Brain microvascular endothelial cell (primary cell): ENCODE measurements around the gene EPB41L1.

Experiments used
- DNase-seq: peaks from one replicate; pipeline ENCODE4 v3.0.0-alpha.2; 2020
- H3K27ac ChIP-seq: fragments of 250-450 bp; sonication (Bioruptor Pico); 2 replicates; pipeline ENCODE4 v1.5.1; 2020; ENCODE audit warnings: mild to moderate bottlenecking, moderate library complexity
- H3K27me3 ChIP-seq: fragments of 250-450 bp; sonication (Bioruptor Pico); replicated peaks from 2 replicates; pipeline ENCODE4 v1.5.1; 2020; ENCODE audit warnings: mild to moderate bottlenecking
- H3K36me3 ChIP-seq: fragments of 250-450 bp; sonication (Bioruptor Pico); replicated peaks from 2 replicates; pipeline ENCODE4 v1.5.1; 2020; ENCODE audit warnings: mild to moderate bottlenecking
- H3K4me3 ChIP-seq: 2 replicates; pipeline ENCODE4 v1.5.1; 2011; ENCODE audit warnings: low read depth, mild to moderate bottlenecking, control low read depth, low read length, moderate library complexity
- in situ Hi-C: cut with HindIII; loops from 2 replicates; pipeline ENCODE4 v1.10.0; 2017; ENCODE audit warnings: low sequenced_read_pairs, low pct_ligation_motif_present
- TF ChIP-seq, protein P1 (sequence below): IDR thresholded peaks from 2 replicates; pipeline ENCODE4 v1.5.1; 2011; ENCODE audit warnings: low read depth, mild to moderate bottlenecking, moderate library complexity, low read length, control low read depth, inconsistent platforms; ENCODE audit errors: missing control alignments

EPB41L1 gene

DNA sequence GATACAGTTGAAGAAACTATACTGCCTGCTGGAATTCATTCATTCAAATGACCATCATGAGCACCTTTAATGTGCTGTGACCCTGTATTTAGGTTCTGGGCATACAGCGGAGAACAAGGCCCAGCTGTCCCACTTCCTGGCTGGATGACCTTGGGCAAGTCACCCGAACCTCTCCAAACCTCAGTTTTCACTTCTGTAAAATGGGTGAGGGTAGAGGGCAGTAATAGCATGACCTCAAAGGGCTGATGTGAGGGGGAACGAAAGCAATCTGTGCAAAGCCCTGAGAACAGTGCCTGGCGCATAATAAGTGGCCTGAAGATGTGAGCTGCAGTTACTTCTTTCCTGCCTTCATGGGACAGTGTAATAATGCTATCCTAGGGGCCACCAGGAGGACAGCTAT, 61.2 kb downstream of the EPB41L1 start:
- no peak for DNase-seq
- Histone ChIP-seq H3K27me3 (no peaks in the 10 kb centered on the region), H3K36me3 (no peaks in the 10 kb centered on the region), H3K27ac (no peak overlapping the region), H3K4me3 (no peak overlapping the region)
- in situ Hi-C loops = no loop called here
- TF ChIP-seq, protein P1, sequence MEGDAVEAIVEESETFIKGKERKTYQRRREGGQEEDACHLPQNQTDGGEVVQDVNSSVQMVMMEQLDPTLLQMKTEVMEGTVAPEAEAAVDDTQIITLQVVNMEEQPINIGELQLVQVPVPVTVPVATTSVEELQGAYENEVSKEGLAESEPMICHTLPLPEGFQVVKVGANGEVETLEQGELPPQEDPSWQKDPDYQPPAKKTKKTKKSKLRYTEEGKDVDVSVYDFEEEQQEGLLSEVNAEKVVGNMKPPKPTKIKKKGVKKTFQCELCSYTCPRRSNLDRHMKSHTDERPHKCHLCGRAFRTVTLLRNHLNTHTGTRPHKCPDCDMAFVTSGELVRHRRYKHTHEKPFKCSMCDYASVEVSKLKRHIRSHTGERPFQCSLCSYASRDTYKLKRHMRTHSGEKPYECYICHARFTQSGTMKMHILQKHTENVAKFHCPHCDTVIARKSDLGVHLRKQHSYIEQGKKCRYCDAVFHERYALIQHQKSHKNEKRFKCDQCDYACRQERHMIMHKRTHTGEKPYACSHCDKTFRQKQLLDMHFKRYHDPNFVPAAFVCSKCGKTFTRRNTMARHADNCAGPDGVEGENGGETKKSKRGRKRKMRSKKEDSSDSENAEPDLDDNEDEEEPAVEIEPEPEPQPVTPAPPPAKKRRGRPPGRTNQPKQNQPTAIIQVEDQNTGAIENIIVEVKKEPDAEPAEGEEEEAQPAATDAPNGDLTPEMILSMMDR = no peak

DNA sequence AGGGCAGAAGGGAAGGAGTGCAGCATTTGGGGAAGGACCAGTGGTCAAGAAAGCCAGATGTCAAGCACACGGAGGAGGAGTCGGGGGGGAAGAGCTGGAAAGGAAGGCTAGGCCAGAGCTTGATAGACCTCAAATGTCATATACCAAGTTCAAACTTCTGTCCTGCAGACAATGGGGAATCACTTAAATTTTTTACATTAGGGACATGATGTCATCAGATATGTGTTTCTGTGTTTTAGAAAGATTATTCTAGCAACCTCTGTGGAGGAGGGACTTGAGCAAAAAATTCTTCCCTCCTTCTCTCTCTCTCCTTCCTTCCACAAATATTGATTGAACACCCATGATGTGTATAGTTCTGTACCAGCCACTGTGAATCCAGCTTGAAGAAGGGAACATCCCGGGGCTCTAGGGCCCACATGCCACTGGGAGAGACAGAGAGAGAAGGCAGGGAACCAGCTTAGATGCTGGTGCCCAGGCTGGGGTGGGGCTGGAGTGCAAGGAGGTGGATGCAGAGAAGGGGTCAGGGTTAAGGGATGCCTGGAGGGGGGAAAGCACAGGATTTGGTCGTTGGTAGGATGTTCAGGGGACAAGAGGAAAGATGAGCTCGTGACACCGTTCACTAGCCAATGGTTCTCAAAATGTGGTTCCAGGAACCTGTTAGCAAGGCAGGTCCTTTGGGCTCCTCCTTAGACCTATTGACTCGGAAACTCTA, 61.9 kb downstream of the EPB41L1 start:
- Histone ChIP-seq H3K36me3 (no peaks in the 10 kb centered on the region), H3K4me3 (no peak overlapping the region), H3K27me3 (no peaks in the 10 kb centered on the region), H3K27ac (no peak overlapping the region)
- DNase-seq = no peak
- in situ Hi-C loops = no loop called here
- TF ChIP-seq, protein P1 = no peak

DNA sequence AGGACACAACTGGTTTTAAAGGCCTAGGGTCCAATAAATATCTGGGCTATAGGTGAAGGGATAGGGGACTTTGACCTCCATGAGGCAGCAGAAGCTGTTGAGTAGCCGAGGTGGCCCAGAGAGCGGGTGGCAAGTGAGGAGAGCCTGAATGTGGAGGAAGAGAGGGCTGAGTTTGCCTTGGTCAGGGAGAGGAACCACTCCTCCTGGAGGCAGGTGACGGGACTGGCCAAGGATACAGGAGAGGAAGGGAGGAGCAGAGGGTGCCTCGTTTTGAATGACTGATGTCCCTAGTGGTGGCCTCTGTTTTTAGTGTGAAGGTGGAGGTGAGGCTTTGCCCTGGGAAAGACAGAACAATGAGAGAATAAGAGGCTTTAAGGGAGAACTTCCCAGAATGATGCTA, 62.7 kb downstream of the EPB41L1 start:
- no peak overlapping the region for H3K27ac ChIP-seq
- H3K4me3 ChIP-seq = no peak overlapping the region
- DNase-seq = no peak
- in situ Hi-C loops = no loop called here
- no peaks in the 10 kb centered on the region for H3K27me3 ChIP-seq
- H3K36me3 ChIP-seq = no peaks in the 10 kb centered on the region
- TF ChIP-seq, protein P1 = peak; percentile 27

DNA sequence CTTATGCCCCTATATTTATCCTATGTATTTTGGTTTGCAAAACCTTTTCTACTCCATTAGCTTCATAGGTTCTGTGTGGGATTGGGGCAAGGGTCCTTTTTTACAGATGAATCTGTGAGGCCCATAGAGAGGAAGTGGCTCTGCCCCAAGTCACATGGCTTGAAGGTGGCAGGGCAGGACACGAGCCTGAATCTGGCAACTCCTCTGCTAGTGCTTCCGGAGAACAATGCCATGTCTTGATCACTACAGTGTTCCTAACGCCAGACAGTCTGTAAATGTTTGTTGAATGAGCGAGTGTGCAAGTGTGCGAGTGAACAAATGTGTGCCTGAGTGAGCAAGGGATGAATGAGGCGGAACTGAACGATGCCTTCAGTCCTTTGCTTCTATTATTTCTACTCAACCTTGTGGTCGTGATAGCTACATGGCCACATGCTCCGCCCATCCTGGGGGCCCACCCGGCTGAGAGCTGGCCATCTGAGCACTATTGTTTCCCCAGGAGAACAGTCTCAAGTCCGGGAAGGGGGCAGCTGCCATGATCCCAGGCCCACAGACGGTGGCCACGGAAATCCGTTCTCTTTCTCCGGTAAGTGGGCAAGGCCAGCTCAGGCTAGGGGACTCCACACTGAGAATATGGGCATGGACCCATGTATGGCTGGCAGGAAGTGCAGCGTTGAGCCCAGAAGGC, 64.0 kb downstream of the EPB41L1 start:
- no peaks in the 10 kb centered on the region for H3K27me3 ChIP-seq
- TF ChIP-seq, protein P1 = no peak
- DNase-seq = no peak
- in situ Hi-C loops = no loop called here
- no peaks in the 10 kb centered on the region for H3K36me3 ChIP-seq
- H3K27ac ChIP-seq = no peak overlapping the region
- no peak overlapping the region for H3K4me3 ChIP-seq

DNA sequence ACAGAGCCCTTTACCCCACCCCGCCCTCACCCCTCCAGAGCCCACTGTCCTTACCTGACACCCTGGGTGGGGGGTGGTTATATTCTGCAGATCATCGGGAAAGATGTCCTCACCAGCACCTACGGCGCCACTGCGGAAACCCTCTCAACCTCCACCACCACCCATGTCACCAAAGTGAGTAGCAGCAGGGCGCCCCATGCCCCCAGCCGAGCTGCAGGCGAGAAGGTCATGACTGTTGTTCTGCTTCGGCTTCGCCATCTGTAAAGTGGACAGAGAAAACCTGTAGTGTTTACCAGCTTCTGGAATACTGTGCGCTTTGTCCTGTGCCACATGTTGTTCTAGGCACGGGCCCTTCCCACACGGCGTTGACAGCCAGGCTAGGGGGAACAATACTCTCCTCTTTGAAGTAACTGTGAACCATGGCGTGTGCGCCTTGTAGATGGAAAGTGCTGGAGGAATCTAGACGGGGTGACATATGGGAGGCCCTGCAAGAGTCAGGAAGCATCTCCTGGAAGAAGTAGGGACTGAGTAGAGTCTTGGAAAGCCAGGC, 65.2 kb downstream of the EPB41L1 start:
- Histone ChIP-seq H3K27ac (no peak overlapping the region), H3K27me3 (no peaks in the 10 kb centered on the region), H3K4me3 (no peak overlapping the region), H3K36me3 (no peaks in the 10 kb centered on the region)
- DNase-seq = no peak
- TF ChIP-seq, protein P1 = no peak
- in situ Hi-C loops = no loop called here
